SK-N-SH treated with all-trans-retinoic acid at 6 μM for 48 hours (cell line): ENCODE measurements around the gene GALR1.

Experiments
- ATAC-seq: fragments of 200-7000 bp; cut with Tn5 transposase; 3 replicates; pipeline ENCODE4 v1.9.1; 2020; ENCODE audit warnings: mild to moderate bottlenecking, moderate library complexity
- BACH2 ChIP-seq: fragments of 250-450 bp; sonication (Bioruptor Pico); IDR thresholded peaks from 2 replicates; pipeline ENCODE4 v1.9.0; 2021; ENCODE audit warnings: mild to moderate bottlenecking, borderline replicate concordance
- CSDC2 ChIP-seq: fragments of 250-450 bp; sonication (Bioruptor Pico); IDR thresholded peaks from 2 replicates; pipeline ENCODE4 v1.5.0; 2020; ENCODE audit warnings: mild to moderate bottlenecking, moderate library complexity
- ESRRG ChIP-seq: fragments of 250-450 bp; sonication (Bioruptor Pico); IDR thresholded peaks from 2 replicates; pipeline ENCODE4 v1.6.1; 2021; ENCODE audit warnings: mild to moderate bottlenecking
- ISL1 ChIP-seq: fragments of 250-450 bp; sonication (Bioruptor Pico); IDR thresholded peaks from 2 replicates; pipeline ENCODE4 v2.1.2; 2022; ENCODE audit warnings: mild to moderate bottlenecking, moderate library complexity
- RARB ChIP-seq: fragments of 250-450 bp; sonication (Bioruptor Pico); IDR thresholded peaks from 2 replicates; pipeline ENCODE4 v1.8.0; 2021; ENCODE audit warnings: mild to moderate bottlenecking, moderate library complexity
- SNAI2 ChIP-seq: fragments of 250-450 bp; sonication (Bioruptor Pico); IDR thresholded peaks from 2 replicates; pipeline ENCODE4 v1.5.0; 2020; ENCODE audit warnings: mild to moderate bottlenecking, moderate library complexity
- TOX ChIP-seq: fragments of 250-450 bp; sonication (Bioruptor Pico); IDR thresholded peaks from 2 replicates; pipeline ENCODE4 v1.8.0; 2021; ENCODE audit warnings: mild to moderate bottlenecking, moderate library complexity, borderline replicate concordance
- ZC3H10 ChIP-seq: fragments of 250-450 bp; sonication (Bioruptor Pico); IDR thresholded peaks from 2 replicates; pipeline ENCODE4 v1.5.1; 2021; ENCODE audit warnings: mild to moderate bottlenecking, moderate library complexity
- ZFP30 ChIP-seq: fragments of 450-650 bp; formaldehyde crosslinking; IDR thresholded peaks from 2 replicates; pipeline ENCODE4 v1.5.0; 2022; ENCODE audit warnings: mild to moderate bottlenecking, moderate library complexity
- ZNF565 ChIP-seq: fragments of 450-650 bp; formaldehyde crosslinking; conservative IDR thresholded peaks from 2 replicates; pipeline ENCODE4 v1.5.0; 2020; ENCODE audit warnings: low read depth, mild to moderate bottlenecking, moderate library complexity
- ZNF70 ChIP-seq: fragments of 450-650 bp; formaldehyde crosslinking; IDR thresholded peaks from 2 replicates; pipeline ENCODE4 v1.5.0; 2020; ENCODE audit warnings: mild to moderate bottlenecking, moderate library complexity
- ZNF8 ChIP-seq: fragments of 450-650 bp; formaldehyde crosslinking; IDR thresholded peaks from 2 replicates; pipeline ENCODE4 v1.5.0; 2020; ENCODE audit warnings: mild to moderate bottlenecking, moderate library complexity
- TF ChIP-seq, protein P1 (sequence below): fragments of 250-450 bp; sonication (Bioruptor Pico); IDR thresholded peaks from 2 replicates; pipeline ENCODE4 v1.5.0; 2020; ENCODE audit warnings: mild to moderate bottlenecking, moderate library complexity
- TF ChIP-seq, protein P2 (sequence below): fragments of 250-450 bp; sonication (Bioruptor Pico); IDR thresholded peaks from 2 replicates; pipeline ENCODE4 v1.5.1; 2021; ENCODE audit warnings: mild to moderate bottlenecking, moderate library complexity
- TF ChIP-seq, protein P3 (sequence below): fragments of 250-450 bp; sonication (Bioruptor Pico); IDR thresholded peaks from 2 replicates; pipeline ENCODE4 v1.5.1; 2020; ENCODE audit warnings: low read depth, mild to moderate bottlenecking, moderate library complexity
- TF ChIP-seq, protein P4 (sequence below): fragments of 250-450 bp; sonication (Bioruptor Pico); IDR thresholded peaks from 2 replicates; pipeline ENCODE4 v1.8.0; 2020; ENCODE audit warnings: mild to moderate bottlenecking, moderate library complexity, borderline replicate concordance
- TF ChIP-seq, protein P5 (sequence below): fragments of 250-450 bp; sonication (Bioruptor Pico); IDR thresholded peaks from 2 replicates; pipeline ENCODE4 v1.8.0; 2021; ENCODE audit warnings: low read depth, mild to moderate bottlenecking, moderate library complexity, borderline replicate concordance

The GALR1 gene

DNA sequence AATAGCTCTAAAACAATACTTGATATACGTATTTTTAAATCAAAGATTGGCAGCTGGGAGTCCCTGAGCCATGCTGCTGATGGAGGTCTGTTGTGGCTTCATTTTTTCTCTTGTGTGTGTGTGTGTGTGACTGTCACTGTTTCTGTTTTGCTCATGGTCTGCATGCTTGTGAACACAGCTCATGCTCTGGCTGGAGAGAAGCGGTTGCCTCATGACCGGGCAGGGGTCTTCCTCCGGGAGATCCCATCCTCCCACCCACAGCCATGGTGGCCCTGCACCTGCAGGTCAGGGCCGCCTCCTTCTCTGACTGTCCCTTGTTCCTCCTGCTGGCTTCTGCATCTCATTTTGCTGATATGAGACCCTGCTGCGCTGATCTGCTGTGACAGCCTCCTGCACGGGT, 47.3 kb upstream of the GALR1 start:
- ATAC-seq, result no peak

DNA sequence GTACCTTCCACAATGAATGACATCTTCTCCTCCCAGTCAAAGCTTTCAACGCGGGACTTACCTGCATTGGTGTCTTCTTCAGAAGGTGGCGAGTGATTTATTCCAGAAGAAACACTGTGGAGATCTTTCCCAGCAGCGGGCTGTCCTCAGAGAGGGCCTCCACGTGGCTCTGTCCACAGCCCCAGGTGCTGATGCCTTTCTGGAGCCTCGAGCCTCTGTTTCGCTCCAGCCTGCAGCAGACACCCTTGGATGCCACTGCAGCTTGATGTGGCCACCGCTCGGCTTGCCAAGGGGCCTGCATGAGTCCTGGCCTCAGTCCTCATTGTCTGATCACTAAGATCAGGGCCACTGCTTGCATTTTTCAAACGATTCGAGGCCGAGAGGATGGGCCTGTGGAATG, 46.6 kb upstream of the GALR1 start:
- TF ChIP-seq, protein P1, sequence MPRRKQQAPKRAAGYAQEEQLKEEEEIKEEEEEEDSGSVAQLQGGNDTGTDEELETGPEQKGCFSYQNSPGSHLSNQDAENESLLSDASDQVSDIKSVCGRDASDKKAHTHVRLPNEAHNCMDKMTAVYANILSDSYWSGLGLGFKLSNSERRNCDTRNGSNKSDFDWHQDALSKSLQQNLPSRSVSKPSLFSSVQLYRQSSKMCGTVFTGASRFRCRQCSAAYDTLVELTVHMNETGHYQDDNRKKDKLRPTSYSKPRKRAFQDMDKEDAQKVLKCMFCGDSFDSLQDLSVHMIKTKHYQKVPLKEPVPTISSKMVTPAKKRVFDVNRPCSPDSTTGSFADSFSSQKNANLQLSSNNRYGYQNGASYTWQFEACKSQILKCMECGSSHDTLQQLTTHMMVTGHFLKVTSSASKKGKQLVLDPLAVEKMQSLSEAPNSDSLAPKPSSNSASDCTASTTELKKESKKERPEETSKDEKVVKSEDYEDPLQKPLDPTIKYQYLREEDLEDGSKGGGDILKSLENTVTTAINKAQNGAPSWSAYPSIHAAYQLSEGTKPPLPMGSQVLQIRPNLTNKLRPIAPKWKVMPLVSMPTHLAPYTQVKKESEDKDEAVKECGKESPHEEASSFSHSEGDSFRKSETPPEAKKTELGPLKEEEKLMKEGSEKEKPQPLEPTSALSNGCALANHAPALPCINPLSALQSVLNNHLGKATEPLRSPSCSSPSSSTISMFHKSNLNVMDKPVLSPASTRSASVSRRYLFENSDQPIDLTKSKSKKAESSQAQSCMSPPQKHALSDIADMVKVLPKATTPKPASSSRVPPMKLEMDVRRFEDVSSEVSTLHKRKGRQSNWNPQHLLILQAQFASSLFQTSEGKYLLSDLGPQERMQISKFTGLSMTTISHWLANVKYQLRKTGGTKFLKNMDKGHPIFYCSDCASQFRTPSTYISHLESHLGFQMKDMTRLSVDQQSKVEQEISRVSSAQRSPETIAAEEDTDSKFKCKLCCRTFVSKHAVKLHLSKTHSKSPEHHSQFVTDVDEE (CRISPR knock-in tag), result no peak
- TF ChIP-seq ZNF8 (CRISPR knock-in tag) (no peak), ZFP30 (CRISPR knock-in tag) (no peak), RARB (CRISPR knock-in tag) (no peak)
- TF ChIP-seq, protein P2, sequence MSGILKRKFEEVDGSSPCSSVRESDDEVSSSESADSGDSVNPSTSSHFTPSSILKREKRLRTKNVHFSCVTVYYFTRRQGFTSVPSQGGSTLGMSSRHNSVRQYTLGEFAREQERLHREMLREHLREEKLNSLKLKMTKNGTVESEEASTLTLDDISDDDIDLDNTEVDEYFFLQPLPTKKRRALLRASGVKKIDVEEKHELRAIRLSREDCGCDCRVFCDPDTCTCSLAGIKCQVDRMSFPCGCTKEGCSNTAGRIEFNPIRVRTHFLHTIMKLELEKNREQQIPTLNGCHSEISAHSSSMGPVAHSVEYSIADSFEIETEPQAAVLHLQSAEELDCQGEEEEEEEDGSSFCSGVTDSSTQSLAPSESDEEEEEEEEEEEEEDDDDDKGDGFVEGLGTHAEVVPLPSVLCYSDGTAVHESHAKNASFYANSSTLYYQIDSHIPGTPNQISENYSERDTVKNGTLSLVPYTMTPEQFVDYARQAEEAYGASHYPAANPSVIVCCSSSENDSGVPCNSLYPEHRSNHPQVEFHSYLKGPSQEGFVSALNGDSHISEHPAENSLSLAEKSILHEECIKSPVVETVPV (CRISPR knock-in tag), result no peak
- TF ChIP-seq, protein P3, sequence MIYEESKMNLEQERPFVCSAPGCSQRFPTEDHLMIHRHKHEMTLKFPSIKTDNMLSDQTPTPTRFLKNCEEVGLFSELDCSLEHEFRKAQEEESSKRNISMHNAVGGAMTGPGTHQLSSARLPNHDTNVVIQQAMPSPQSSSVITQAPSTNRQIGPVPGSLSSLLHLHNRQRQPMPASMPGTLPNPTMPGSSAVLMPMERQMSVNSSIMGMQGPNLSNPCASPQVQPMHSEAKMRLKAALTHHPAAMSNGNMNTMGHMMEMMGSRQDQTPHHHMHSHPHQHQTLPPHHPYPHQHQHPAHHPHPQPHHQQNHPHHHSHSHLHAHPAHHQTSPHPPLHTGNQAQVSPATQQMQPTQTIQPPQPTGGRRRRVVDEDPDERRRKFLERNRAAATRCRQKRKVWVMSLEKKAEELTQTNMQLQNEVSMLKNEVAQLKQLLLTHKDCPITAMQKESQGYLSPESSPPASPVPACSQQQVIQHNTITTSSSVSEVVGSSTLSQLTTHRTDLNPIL, result no peak
- peak; percentile 54 for ATAC-seq

More for the DNA sequence above, 47.3 kb upstream of the GALR1 start:
- TF ChIP-seq SNAI2 (CRISPR knock-in tag) (no peak), ISL1 (CRISPR knock-in tag) (no peak), BACH2 (CRISPR knock-in tag) (no peak), ESRRG (CRISPR knock-in tag) (no peak)
- TF ChIP-seq, protein P3, result no peak

DNA sequence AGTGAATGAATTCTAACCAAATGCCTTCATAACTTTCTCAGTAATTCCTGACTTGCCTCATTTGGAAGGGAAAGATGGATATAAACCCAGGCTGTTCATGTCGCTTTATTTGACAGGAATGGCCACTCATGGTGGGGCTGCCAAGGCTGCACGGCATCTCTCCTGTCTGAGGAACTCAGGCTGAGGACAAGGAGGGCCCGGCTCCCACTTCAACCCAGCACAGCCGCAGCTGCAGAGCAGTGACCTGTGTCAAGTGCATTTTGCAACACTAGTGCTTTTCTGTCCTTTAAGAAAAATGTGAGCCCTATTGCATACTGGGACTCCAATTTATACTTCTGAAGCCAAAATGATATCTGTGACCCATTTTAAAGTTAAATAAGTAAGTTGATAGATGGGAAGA, 45.8 kb upstream of the GALR1 start:
- no peak for ATAC-seq
- TF ChIP-seq ISL1 (CRISPR knock-in tag), result no peak
- TF ChIP-seq, protein P4, sequence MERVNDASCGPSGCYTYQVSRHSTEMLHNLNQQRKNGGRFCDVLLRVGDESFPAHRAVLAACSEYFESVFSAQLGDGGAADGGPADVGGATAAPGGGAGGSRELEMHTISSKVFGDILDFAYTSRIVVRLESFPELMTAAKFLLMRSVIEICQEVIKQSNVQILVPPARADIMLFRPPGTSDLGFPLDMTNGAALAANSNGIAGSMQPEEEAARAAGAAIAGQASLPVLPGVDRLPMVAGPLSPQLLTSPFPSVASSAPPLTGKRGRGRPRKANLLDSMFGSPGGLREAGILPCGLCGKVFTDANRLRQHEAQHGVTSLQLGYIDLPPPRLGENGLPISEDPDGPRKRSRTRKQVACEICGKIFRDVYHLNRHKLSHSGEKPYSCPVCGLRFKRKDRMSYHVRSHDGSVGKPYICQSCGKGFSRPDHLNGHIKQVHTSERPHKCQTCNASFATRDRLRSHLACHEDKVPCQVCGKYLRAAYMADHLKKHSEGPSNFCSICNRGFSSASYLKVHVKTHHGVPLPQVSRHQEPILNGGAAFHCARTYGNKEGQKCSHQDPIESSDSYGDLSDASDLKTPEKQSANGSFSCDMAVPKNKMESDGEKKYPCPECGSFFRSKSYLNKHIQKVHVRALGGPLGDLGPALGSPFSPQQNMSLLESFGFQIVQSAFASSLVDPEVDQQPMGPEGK, result no peak
- TF ChIP-seq ZNF8 (CRISPR knock-in tag), result no peak
- TF ChIP-seq RARB (CRISPR knock-in tag), result no peak
- no peak for TF ChIP-seq ZFP30 (CRISPR knock-in tag)
- TF ChIP-seq ZNF565 (CRISPR knock-in tag), result no peak
- TF ChIP-seq, all 23 proteins: peak for 0

DNA sequence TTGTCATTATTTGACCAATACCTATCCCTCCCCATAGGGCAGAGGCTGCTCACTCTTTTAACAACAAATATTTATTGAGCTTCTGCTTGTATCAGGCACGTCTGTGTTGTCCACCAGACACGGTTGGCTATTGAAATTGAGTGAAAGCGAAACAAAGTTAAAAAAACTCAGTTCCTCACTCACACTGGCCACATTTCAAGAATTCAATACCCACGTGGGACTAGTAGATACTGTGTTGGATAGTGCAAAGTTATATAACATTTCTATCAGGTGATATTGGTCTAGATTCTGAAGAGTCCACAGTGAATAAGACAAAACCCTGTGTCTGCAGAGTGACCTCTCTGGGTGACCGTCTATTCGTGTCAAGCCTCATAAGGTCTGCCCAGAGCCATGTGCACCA, 43.9 kb upstream of the GALR1 start:
- no peak for TF ChIP-seq RARB (CRISPR knock-in tag)
- TF ChIP-seq, protein P2 (CRISPR knock-in tag), result no peak
- no peak for TF ChIP-seq ISL1 (CRISPR knock-in tag)
- TF ChIP-seq, protein P1 (CRISPR knock-in tag), result no peak
- no peak for TF ChIP-seq ZNF8 (CRISPR knock-in tag)
- no peak for TF ChIP-seq ZC3H10 (CRISPR knock-in tag)
- TF ChIP-seq, protein P4, result no peak
- no peak for TF ChIP-seq TOX (CRISPR knock-in tag)
- no peak for TF ChIP-seq ZNF70 (CRISPR knock-in tag)
- no peak for TF ChIP-seq CSDC2
- TF ChIP-seq, protein P5, sequence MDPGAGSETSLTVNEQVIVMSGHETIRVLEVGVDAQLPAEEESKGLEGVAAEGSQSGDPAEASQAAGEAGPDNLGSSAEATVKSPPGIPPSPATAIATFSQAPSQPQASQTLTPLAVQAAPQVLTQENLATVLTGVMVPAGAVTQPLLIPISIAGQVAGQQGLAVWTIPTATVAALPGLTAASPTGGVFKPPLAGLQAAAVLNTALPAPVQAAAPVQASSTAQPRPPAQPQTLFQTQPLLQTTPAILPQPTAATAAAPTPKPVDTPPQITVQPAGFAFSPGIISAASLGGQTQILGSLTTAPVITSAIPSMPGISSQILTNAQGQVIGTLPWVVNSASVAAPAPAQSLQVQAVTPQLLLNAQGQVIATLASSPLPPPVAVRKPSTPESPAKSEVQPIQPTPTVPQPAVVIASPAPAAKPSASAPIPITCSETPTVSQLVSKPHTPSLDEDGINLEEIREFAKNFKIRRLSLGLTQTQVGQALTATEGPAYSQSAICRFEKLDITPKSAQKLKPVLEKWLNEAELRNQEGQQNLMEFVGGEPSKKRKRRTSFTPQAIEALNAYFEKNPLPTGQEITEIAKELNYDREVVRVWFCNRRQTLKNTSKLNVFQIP (CRISPR knock-in tag), result no peak
- no peak for TF ChIP-seq ZNF565 (CRISPR knock-in tag)
- TF ChIP-seq BACH2 (CRISPR knock-in tag), result no peak
- TF ChIP-seq, all 23 proteins: peak for 0
- ATAC-seq, result no peak
